H1 (cell line): ENCODE measurements around the gene ABHD6. TPM values are rescaled to one million over a fixed set of nuclear protein-coding genes. Genes with fewer than 3 reads are reported as not detected.

ENCODE experiments used
- NANOG ChIP-seq: IDR thresholded peaks from 2 replicates; pipeline ENCODE4 v1.6.1; 2011; ENCODE audit warnings: low read length, low read depth, mild to moderate bottlenecking, inconsistent platforms; ENCODE audit not compliant: insufficient read depth, poor library complexity, severe bottlenecking
- SP2 ChIP-seq: IDR thresholded peaks from 2 replicates; pipeline ENCODE4 v1.6.1; 2012; ENCODE audit warnings: mild to moderate bottlenecking, low read length, inconsistent platforms
- polyA plus RNA-seq, 7 experiments: library from polyadenylated mRNA; depleted of rRNA in 3 of 7; stranded (reverse) in 5 of 7; unstranded in 2 of 7; fragments of >200 nt in 5 of 7; fragments of 200-250 nt in 2 of 7; gene quantifications; 1 replicate in 5 of 7; 2 replicates in 1 of 7; 4 replicates in 1 of 7; pipeline versions ENCODE4 v1.2.1 to v1.2.3, GENCODE V29; 2011 to 2013; ENCODE audit warnings: missing spikeins in 2 of 7, mixed read lengths in 2 of 7
- total RNA-seq: library from RNA; stranded (reverse); fragmentation: NEBNext Ultra II Directional; extraction: Animal tissue kit (Norgen Biotek cat#: 25700); gene quantifications from 2 replicates; pipeline ENCODE4 v1.2.1, GENCODE V29; 2021

The ABHD6 gene
- total and polyA plus RNA-seq, 2 of the 8 experiments (the other 6 are each of a cell fraction or from before 2014, with no cell fraction given), result 5.9 to 6.6 TPM

GRCh38 chr3:58189691-58190090, 47.9 kb upstream of the ABHD6 start (continued):
- TF ChIP-seq SP2 (no peak), NANOG (no peak)
